Mammary epithelial cell (primary cell): ENCODE results near the gene HOXA4.

Experiments
- EZH2 ChIP-seq: IDR thresholded peaks from 2 replicates; pipeline ENCODE4 v1.6.1; 2012; ENCODE audit warnings: low read length, inconsistent platforms, borderline replicate concordance
- TF ChIP-seq, protein P1 (sequence below), 2 donors: IDR thresholded peaks in 1 of 2; conservative IDR thresholded peaks in 1 of 2; 2 replicates each; pipeline ENCODE4 v1.5.1; 2011 to 2012; ENCODE audit warnings: inconsistent platforms in 2 of 2, low read length in 2 of 2, mild to moderate bottlenecking in 2 of 2, control low read depth in 1 of 2, low read depth in 1 of 2; ENCODE audit not compliant: insufficient read depth in 1 of 2; ENCODE audit errors: extremely low read depth in 1 of 2

- TF ChIP-seq, protein P1, sequence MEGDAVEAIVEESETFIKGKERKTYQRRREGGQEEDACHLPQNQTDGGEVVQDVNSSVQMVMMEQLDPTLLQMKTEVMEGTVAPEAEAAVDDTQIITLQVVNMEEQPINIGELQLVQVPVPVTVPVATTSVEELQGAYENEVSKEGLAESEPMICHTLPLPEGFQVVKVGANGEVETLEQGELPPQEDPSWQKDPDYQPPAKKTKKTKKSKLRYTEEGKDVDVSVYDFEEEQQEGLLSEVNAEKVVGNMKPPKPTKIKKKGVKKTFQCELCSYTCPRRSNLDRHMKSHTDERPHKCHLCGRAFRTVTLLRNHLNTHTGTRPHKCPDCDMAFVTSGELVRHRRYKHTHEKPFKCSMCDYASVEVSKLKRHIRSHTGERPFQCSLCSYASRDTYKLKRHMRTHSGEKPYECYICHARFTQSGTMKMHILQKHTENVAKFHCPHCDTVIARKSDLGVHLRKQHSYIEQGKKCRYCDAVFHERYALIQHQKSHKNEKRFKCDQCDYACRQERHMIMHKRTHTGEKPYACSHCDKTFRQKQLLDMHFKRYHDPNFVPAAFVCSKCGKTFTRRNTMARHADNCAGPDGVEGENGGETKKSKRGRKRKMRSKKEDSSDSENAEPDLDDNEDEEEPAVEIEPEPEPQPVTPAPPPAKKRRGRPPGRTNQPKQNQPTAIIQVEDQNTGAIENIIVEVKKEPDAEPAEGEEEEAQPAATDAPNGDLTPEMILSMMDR (conservative IDR thresholded peaks at IDR 0.05 in 1 of 2, IDR thresholded peaks at IDR 0.05 in 1 of 2; ENCODE audit: extremely low read depth in 1 of 2, insufficient read depth in 1 of 2, low read depth in 1 of 2, low read length in 2 of 2) = no peak
- TF ChIP-seq EZH2 = no peak
Observed at GRCh38 chr7:27172315-27172774, 41.8 kb upstream of the HOXA4 start.
